Ovary (tissue), 3 donors: ENCODE measurements around the gene NRXN3.

Experiments used
- POLR2A ChIP-seq: fragments of 450-650 bp; IDR thresholded peaks from one replicate; pipeline ENCODE4 v1.6.1; 2017; ENCODE audit warnings: antibody characterized with exemption, mild to moderate bottlenecking, moderate library complexity
- TF ChIP-seq, protein P1 (sequence below), 3 donors: fragments of 450-650 bp in 2 of 3; fragments of 200-600 bp in 1 of 3; IDR thresholded peaks; one replicate each; pipeline versions ENCODE4 v1.5.1 to v1.8.0; 2016 to 2022; ENCODE audit warnings: antibody characterized with exemption in 3 of 3, mild to moderate bottlenecking in 1 of 3
- donor health status: DM: no; HTN: no; CAD: no.

DNA sequence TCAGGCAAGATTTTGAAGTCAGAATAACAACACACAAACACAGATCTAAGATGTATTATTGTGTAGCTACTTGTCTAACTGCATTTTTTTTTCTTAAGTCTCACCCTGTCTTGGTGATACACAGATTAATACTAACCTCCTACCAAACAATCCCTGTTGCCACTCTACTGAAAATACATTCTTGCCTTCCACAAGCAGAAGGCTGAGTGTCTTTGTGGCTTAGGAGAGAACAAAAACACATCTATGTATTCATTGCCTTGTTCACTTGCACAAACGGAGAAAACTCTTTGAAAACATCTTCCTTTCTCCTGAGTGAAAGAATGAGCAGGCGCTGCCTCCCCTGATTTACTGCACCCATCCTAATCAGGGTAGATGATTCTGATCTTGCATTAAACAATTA is 1398.9 kb downstream of the NRXN3 start:
- no peak for TF ChIP-seq POLR2A
- TF ChIP-seq, protein P1, sequence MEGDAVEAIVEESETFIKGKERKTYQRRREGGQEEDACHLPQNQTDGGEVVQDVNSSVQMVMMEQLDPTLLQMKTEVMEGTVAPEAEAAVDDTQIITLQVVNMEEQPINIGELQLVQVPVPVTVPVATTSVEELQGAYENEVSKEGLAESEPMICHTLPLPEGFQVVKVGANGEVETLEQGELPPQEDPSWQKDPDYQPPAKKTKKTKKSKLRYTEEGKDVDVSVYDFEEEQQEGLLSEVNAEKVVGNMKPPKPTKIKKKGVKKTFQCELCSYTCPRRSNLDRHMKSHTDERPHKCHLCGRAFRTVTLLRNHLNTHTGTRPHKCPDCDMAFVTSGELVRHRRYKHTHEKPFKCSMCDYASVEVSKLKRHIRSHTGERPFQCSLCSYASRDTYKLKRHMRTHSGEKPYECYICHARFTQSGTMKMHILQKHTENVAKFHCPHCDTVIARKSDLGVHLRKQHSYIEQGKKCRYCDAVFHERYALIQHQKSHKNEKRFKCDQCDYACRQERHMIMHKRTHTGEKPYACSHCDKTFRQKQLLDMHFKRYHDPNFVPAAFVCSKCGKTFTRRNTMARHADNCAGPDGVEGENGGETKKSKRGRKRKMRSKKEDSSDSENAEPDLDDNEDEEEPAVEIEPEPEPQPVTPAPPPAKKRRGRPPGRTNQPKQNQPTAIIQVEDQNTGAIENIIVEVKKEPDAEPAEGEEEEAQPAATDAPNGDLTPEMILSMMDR (IDR thresholded peaks at IDR 0.05): no peak
